Stimulated activated CD4-positive, alpha-beta T cell treated with anti-CD3 and anti-CD28 coated beads, TNF-alpha, amount 100 ng/mL, for 24 hours (primary cell): ENCODE data around the gene GALNTL6.

Experiments used
- DNase-seq, 3 experiments: peaks; one replicate each; pipeline ENCODE4 v3.0.0-alpha.2; 2020; ENCODE audit warnings: low read depth in 3 of 3

Gene GALNTL6

GRCh38 chr4:172207258-172207657 lies 394.1 kb downstream of the GALNTL6 start:
- no peak for DNase-seq

DNA sequence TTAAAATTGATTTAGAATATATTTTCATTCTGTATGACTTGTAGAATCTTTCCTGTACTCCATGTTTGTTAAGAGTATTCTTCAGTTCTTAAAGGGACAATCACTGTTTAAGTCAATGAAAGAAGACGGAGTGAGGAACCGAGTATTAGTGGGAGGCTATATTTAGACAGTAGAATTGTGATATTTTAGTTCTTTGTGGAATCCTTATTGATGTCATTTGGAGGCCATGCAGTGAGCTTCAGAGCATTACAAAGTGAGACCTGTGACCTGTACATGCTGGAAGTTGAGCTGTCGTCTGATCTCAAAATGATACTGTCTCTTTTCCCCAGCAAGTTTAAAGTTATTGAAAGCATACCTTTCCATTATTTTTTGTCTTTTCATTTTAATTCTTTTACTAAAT lies 394.7 kb downstream of the GALNTL6 start:
- DNase-seq = no peak

DNA sequence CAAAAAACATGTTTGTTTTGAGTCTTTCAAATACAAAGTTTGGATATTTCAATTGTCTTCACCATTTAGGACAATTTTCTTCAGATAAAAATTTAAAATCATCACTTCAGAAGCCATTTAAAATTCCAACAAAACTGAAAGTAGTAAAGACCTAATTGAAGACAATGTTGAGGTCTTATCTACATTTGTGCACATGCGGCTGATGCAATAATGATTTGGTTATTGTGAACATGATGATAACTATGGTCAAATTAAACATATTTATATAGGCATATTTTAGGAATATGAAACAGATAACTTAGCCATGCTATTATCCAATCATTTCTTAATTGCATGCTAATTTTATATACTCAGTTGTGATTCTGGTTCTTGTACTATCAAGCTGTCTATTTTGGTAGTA lies 407.5 kb downstream of the GALNTL6 start:
- no peak for DNase-seq

- no peak for DNase-seq
These were observed 412.3 kb downstream of the GALNTL6 start for GRCh38 chr4:172225457-172225856.

GRCh38 chr4:172232966-172233365 lies 419.8 kb downstream of the GALNTL6 start:
- DNase-seq = no peak

GRCh38 chr4:172243551-172243950 lies 430.3 kb downstream of the GALNTL6 start:
- DNase-seq = no peak

DNA sequence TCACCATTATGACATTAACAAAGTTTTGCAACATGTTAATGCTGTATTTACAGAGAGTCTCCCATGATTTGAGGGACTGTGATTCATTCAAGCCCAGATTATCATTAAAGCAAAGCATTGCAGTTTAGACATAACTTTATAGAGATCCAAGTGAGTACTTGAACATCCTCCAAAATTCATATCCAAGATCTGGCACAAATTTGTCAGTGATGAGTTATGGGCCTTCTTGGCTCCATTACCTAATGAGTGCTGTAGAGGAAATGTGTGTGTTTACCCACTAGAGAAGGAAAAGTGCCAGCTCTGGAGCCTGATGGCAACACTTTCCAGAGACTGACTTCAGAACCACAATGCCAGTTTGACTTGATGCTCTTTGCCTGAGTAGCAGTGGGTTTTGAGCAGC lies 432.3 kb downstream of the GALNTL6 start:
- DNase-seq = no peak

- DNase-seq = no peak
These were observed 440.2 kb downstream of the GALNTL6 start for GRCh38 chr4:172253409-172253808.

DNA sequence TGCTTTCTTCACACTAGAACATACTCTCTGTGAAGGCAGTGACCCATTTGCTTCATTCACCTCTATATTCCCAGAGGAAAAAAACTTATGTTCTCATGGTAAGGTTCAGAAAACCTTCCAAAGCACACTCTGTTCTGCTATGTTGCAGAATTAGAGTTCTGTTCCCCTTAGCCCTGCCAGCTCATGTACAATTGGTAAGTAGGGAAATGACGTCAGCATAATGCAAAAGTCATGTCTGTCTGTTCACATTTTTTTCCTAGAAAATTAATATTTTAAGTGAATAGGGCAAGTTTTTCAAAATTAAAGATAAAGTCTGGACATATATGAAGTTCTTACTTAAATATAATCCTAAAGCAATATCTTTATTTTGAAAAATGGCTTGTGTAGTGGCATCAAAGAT lies 443.6 kb downstream of the GALNTL6 start:
- no peak for DNase-seq

- no peak for DNase-seq
These were observed 457.2 kb downstream of the GALNTL6 start for GRCh38 chr4:172270397-172270796.

- DNase-seq = no peak
These were observed 473.9 kb downstream of the GALNTL6 start for GRCh38 chr4:172287117-172287516.

DNA sequence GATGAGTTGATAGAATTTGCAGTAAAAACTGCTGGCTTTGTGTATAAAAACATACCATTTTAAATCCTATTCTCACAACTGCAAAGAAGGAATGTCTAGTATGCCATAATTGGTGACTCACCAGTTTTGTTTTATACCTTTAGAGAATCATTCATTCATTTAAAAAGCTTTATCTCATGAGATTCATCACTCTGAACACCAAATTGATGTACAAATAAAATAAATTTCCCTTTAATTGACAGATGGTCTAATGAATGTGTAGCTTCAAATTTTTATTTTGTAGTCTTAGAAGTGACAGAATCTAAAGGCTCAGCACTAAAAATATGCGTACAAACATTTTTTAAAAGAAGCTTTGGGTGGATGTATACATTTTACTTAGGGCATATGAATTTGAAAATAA lies 492.5 kb downstream of the GALNTL6 start:
- DNase-seq = no peak

DNA sequence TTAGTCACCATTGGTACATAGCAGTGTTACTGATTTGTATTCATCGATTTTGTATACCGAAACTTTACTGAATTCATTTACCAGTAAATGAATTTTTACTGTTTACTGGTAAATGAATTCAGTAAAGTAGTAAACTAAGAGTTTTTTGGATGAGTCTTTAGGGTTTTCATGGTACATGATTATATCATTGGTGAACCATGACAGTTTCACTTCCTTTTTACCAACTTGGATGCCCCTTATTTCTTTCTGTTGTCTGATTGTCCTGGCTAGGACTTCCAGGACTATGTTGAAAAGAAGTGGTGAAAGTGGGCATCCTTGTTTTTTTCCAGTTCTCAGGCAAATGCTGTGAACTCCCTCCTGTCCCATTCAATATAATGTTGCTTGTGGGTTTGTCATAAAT lies 494.9 kb downstream of the GALNTL6 start:
- no peak for DNase-seq

DNA sequence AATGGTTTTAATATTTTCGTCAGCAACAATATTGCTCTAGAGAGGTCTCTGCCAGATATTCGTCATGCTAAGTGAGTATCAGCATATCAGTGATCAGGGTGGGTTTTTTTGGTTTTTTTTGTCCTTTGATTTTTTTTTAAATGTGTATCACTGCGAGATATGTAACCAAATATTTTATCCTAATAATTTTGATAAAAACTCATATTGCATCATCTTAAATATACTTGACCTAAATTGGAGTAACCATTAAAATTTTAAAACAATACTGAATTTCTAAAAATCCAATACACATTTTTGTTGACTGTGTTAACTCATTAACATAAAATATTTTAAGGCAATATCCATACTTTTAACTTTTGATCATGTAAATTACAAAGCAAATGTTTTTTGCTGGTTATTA lies 498.5 kb downstream of the GALNTL6 start:
- DNase-seq = no peak

GRCh38 chr4:172323288-172323687 lies 510.1 kb downstream of the GALNTL6 start:
- no peak for DNase-seq

DNA sequence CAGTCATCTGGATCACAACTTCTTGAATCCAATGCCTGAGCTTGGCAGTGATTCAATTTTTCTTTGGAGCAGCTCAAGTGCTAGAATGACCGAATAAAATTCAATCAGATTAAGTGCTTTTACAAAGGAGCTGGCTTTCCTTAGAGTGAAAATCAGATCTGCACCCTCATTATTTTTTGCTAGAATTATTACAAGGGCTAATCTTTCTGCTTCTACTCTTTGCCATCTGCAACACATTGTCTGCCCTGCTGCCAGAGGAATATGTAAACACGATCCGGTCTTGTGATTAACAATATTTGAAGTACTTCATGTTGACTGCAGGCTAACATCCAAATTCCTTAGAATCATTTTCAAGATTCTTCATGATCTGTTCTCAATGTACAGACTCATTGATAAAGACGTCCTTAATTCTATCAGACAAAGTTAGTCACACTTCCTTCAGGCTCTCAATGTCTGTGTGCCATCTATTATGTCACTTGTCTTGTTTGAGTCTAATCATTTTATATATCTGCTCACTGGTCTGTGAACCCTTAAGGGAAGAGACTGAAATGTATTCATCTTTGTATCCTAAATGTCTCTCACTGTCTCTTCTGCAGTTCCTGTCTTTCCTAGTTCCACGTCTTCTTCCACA lies 531.2 kb downstream of the GALNTL6 start:
- DNase-seq = no peak

- DNase-seq = no peak
These were observed 535.2 kb downstream of the GALNTL6 start for GRCh38 chr4:172348426-172348825.

DNA sequence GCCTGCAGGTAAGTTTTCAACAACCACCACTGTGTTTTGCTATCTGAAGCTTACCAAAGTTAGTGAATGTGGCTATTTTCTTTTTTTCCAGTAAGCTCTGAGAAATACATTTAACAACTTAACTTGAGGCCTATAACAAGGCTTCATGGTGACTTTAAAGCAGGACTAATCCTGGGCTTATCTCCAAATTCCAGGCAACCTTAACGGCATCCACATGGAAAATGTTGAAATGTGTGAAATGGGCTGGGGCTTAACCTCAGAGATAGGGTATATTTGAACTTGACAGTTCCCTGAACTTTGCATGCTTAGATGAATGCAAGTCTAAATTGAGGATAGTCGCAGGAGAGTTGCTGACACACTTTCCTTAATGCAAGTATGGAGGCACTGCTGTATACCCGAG lies 539.2 kb downstream of the GALNTL6 start:
- no peak for DNase-seq

DNA sequence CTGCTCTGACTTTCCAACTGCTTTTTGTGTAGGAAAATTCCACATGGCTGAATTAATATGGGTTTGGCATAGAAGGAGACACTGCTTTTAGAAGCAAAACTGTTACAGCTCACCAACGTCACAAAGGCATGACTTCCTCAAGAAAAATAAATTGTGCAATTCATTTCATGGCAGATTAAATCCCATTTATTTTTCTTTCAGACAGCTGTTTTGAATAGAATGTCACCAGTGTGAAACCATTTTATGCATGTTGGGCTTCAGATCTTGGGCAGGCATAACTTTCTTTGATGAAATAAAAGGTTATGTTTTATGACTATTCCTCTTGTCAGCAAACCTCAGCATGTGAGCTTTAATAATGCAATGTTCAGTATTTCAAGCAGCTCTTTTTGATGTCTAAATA lies 542.8 kb downstream of the GALNTL6 start:
- no peak for DNase-seq

- no peak for DNase-seq
These were observed 543.9 kb downstream of the GALNTL6 start for GRCh38 chr4:172357006-172357540.

DNA sequence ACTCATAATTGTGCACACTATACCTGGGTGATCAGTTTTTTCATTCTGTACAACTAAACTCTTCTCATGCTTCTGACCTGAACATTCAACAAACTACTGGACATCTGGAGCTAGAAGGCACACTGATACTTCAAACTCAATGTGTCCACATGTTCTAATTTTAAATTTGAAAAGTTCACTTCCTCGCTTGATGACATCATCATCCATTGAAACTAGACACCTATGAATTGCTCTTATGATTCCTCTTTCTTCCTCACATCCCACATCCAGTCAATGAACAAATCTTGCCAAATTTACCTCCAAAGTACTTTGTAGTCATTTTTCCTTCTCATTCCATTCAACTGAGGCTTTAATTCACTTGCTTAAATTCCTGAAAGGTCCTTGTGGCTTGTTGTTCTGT lies 549.4 kb downstream of the GALNTL6 start:
- no peak for DNase-seq

DNA sequence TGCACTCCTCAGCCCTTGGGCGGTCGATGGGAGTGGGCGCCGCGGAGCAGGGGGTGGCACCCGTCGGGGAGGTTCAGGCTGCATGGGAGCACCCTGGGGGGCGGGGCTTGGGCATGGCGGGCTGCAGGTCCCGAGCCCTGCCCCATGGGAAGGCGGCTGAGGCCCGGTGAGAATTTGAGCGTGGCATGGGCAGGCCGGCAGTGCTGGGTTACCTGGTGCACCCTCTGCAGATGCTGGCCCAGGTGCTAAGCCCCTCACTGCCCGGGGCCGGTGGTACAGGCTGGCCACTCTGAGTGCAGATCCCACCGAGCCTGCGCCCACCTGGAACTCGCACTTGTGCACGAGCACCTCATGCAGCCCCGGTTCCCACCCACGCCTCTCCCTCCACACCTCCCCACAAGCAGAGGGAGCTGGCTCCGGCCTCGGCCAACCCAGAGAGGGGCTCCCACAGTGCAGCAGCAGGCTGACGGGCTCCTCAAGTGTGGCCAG lies 556.3 kb downstream of the GALNTL6 start:
- DNase-seq = no peak

GRCh38 chr4:172377486-172378140 lies 564.4 kb downstream of the GALNTL6 start:
- no peak for DNase-seq
